AG09309 (cell line): Measurements from ENCODE around the gene SHROOM3.

Experiments used
- DNase-seq: peaks from one replicate; pipeline ENCODE4 v3.0.0-alpha.2; 2010; ENCODE audit warnings: low read depth
- H3K4me3 ChIP-seq: 2 replicates; pipeline ENCODE4 v1.5.1; 2011; ENCODE audit warnings: mild to moderate bottlenecking, low read depth, low read length, moderate library complexity; ENCODE audit not compliant: control insufficient read depth
- CTCF ChIP-seq: IDR thresholded peaks from 2 replicates; pipeline ENCODE4 v1.5.1; 2011; ENCODE audit warnings: mild to moderate bottlenecking, low read depth, low read length, inconsistent platforms; ENCODE audit not compliant: insufficient read depth, control insufficient read depth; ENCODE audit errors: missing control alignments

SHROOM3 gene

GRCh38 chr4:76430519-76431388 lies 4.3 kb upstream of the SHROOM3 start:
- no peak overlapping the region for H3K4me3 ChIP-seq
- peak; percentile 24 for DNase-seq
- TF ChIP-seq CTCF: peak; percentile 62

GRCh38 chr4:76435528-76436319 lies 695 bp downstream of the SHROOM3 start:
- H3K4me3 ChIP-seq: peak overlapping the region; percentile 9
- DNase-seq: no peak
- TF ChIP-seq CTCF: no peak

GRCh38 chr4:76439491-76439890 lies 4.5 kb downstream of the SHROOM3 start:
- DNase-seq: no peak
- TF ChIP-seq CTCF: no peak
- H3K4me3 ChIP-seq: no peak overlapping the region

- DNase-seq: no peak
- no peak for TF ChIP-seq CTCF
- H3K4me3 ChIP-seq: no peak overlapping the region
Measured at GRCh38 chr4:76441881-76442280, 6.9 kb downstream of the SHROOM3 start.

GRCh38 chr4:76442807-76443206 lies 7.8 kb downstream of the SHROOM3 start:
- no peak for TF ChIP-seq CTCF
- no peak overlapping the region for H3K4me3 ChIP-seq
- no peak for DNase-seq

GRCh38 chr4:76443376-76443775 lies 8.3 kb downstream of the SHROOM3 start:
- no peak for DNase-seq
- no peak overlapping the region for H3K4me3 ChIP-seq
- TF ChIP-seq CTCF: no peak
